GM23338 (cell line): ENCODE results near the gene GALNT14. TPM values are rescaled to one million over a fixed set of nuclear protein-coding genes. Genes with fewer than 3 reads are reported as not detected.

Experiments
- ATAC-seq: fragments of 200-7000 bp; cut with Tn5 transposase; 3 replicates; pipeline ENCODE4 v1.9.1; 2020
- DNase-seq: peaks from one replicate; pipeline ENCODE4 v3.0.0-alpha.2; 2015; ENCODE audit warnings: low spot score
- H2AFZ ChIP-seq: fragments of 200-600 bp; sonication (generic); 2 replicates; pipeline ENCODE4 v1.8.0; 2016; ENCODE audit warnings: antibody characterized with exemption, mild to moderate bottlenecking, moderate library complexity
- H3F3A ChIP-seq: fragments of 200-600 bp; sonication (generic); replicated peaks from 2 replicates; pipeline ENCODE4 v1.8.0; 2017; ENCODE audit warnings: antibody characterized with exemption, mixed run types, low read depth
- H3K27ac ChIP-seq: fragments of 200-600 bp; sonication (generic); 2 replicates; pipeline ENCODE4 v1.6.1; 2016; ENCODE audit warnings: low read depth
- H3K27me3 ChIP-seq: fragments of 200-600 bp; sonication (generic); 2 replicates; pipeline ENCODE4 v1.8.0; 2016; ENCODE audit warnings: mild to moderate bottlenecking, mixed run types, moderate library complexity; ENCODE audit not compliant: insufficient read depth
- H3K36me3 ChIP-seq: fragments of 200-600 bp; sonication (generic); 2 replicates; pipeline ENCODE4 v1.8.0; 2016; ENCODE audit warnings: mild to moderate bottlenecking; ENCODE audit not compliant: insufficient read depth
- H3K4me1 ChIP-seq: fragments of 200-600 bp; sonication (generic); 2 replicates; pipeline ENCODE4 v1.8.0; 2016; ENCODE audit warnings: mild to moderate bottlenecking, moderate library complexity; ENCODE audit not compliant: insufficient read depth
- H3K4me2 ChIP-seq: fragments of 200-600 bp; sonication (generic); 2 replicates; pipeline ENCODE4 v1.7.1; 2017; ENCODE audit warnings: mixed run types
- H3K4me3 ChIP-seq: fragments of 200-600 bp; sonication (generic); 2 replicates; pipeline ENCODE4 v1.6.1; 2016; ENCODE audit warnings: mixed run types
- H3K79me2 ChIP-seq: fragments of 200-600 bp; sonication (generic); replicated peaks from 2 replicates; pipeline ENCODE4 v1.8.0; 2017; ENCODE audit warnings: mild to moderate bottlenecking; ENCODE audit not compliant: insufficient read depth
- H3K9me2 ChIP-seq: fragments of 200-600 bp; sonication (generic); 2 replicates; pipeline ENCODE4 v1.8.0; 2017; ENCODE audit not compliant: insufficient read depth
- H4K20me1 ChIP-seq: fragments of 200-600 bp; sonication (generic); replicated peaks from 2 replicates; pipeline ENCODE4 v1.8.0; 2017; ENCODE audit warnings: mild to moderate bottlenecking; ENCODE audit not compliant: insufficient read depth
- H3K27ac Mint-ChIP-seq: 2 replicates; pipeline ENCODE4 v1.8.0; 2020; ENCODE audit warnings: inconsistent platforms, mild to moderate bottlenecking, moderate library complexity, mixed read lengths
- H3K27me3 Mint-ChIP-seq: 3 replicates; pipeline ENCODE4 v1.8.0; 2022; ENCODE audit warnings: low read depth, mild to moderate bottlenecking, moderate library complexity, mixed read lengths, inconsistent platforms; ENCODE audit not compliant: insufficient read depth, poor library complexity
- H3K36me3 Mint-ChIP-seq: 3 replicates; pipeline ENCODE4 v1.8.0; 2021; ENCODE audit warnings: low read depth, mild to moderate bottlenecking, inconsistent platforms, moderate library complexity, mixed read lengths
- H3K4me1 Mint-ChIP-seq: 3 replicates; pipeline ENCODE4 v1.8.0; 2020; ENCODE audit warnings: mild to moderate bottlenecking, inconsistent platforms, mixed read lengths
- H3K4me3 Mint-ChIP-seq: 3 replicates; pipeline ENCODE4 v1.8.0; 2021; ENCODE audit warnings: moderate library complexity, mild to moderate bottlenecking, inconsistent platforms, mixed read lengths
- H3K9me3 Mint-ChIP-seq: 3 replicates; pipeline ENCODE4 v1.8.0; 2020; ENCODE audit warnings: moderate library complexity, mild to moderate bottlenecking, inconsistent platforms, mixed read lengths
- CREB1 ChIP-seq: fragments of 250-450 bp; sonication (Bioruptor Pico); IDR thresholded peaks from 2 replicates; pipeline ENCODE4 v1.5.0; 2020; ENCODE audit warnings: low read depth, mild to moderate bottlenecking, moderate library complexity
- CTCF ChIP-seq, 2 experiments: fragments of 200-600 bp in 1 of 2; sonication (generic) in 1 of 2; conservative IDR thresholded peaks; 2 replicates each; pipeline versions ENCODE4 v1.5.1 to v1.6.1; 2016 to 2017; ENCODE audit warnings: antibody characterized with exemption in 2 of 2, low read depth in 2 of 2, mild to moderate bottlenecking in 2 of 2, moderate library complexity in 1 of 2
- EZH2phosphoT487 ChIP-seq: fragments of 200-600 bp; sonication (generic); IDR thresholded peaks from one replicate; pipeline ENCODE4 v1.8.1; 2018; ENCODE audit warnings: antibody characterized with exemption; ENCODE audit not compliant: unreplicated experiment
- JUNB ChIP-seq: IDR thresholded peaks from one replicate; pipeline ENCODE4 v1.6.1; 2016; ENCODE audit warnings: antibody characterized with exemption; ENCODE audit not compliant: unreplicated experiment
- NANOG ChIP-seq: IDR thresholded peaks from 2 replicates; pipeline ENCODE4 v1.6.1; 2016; ENCODE audit warnings: antibody characterized with exemption, borderline replicate concordance
- POLR2AphosphoS5 ChIP-seq: IDR thresholded peaks from 2 replicates; pipeline ENCODE4 v1.6.1; 2016; ENCODE audit warnings: antibody characterized with exemption, low read depth
- REST ChIP-seq: IDR thresholded peaks from one replicate; pipeline ENCODE4 v1.6.1; 2018; ENCODE audit warnings: antibody characterized with exemption; ENCODE audit not compliant: unreplicated experiment
- STAT1 ChIP-seq: IDR thresholded peaks from one replicate; pipeline ENCODE4 v1.6.1; 2016; ENCODE audit warnings: antibody characterized with exemption; ENCODE audit not compliant: unreplicated experiment
- ZNF114 ChIP-seq: fragments of 250-450 bp; sonication (Bioruptor Pico); IDR thresholded peaks from 2 replicates; pipeline ENCODE4 v1.5.0; 2020; ENCODE audit warnings: mild to moderate bottlenecking, moderate library complexity
- polyA plus RNA-seq: library from polyadenylated mRNA; unstranded; fragments of >200 nt; fragmentation: Nextera tagmentation; extraction: Ambion mirVana; gene quantifications from 2 replicates; pipeline ENCODE4 v1.2.1, GENCODE V29; 2016
- total RNA-seq: library from RNA; depleted of rRNA; stranded (reverse); fragments of >200 nt; shearing (Covaris generic); gene quantifications from 2 replicates; pipeline ENCODE4 v1.2.3, GENCODE V29; 2014
- TF ChIP-seq, protein P1 (sequence below): fragments of 250-450 bp; sonication (Bioruptor Pico); IDR thresholded peaks from 2 replicates; pipeline ENCODE4 v1.5.0; 2020; ENCODE audit warnings: mild to moderate bottlenecking, moderate library complexity
- TF ChIP-seq, protein P2 (sequence below): IDR thresholded peaks from 2 replicates; pipeline ENCODE4 v1.6.1; 2016; ENCODE audit warnings: antibody characterized with exemption

The GALNT14 gene
- total and polyA plus RNA-seq, 2 experiments from 2014 or later: 5.4 to 7.7 TPM

GRCh38 chr2:31078579-31079105 is 59.6 kb downstream of the GALNT14 start (continued):
- TF ChIP-seq, protein P1, sequence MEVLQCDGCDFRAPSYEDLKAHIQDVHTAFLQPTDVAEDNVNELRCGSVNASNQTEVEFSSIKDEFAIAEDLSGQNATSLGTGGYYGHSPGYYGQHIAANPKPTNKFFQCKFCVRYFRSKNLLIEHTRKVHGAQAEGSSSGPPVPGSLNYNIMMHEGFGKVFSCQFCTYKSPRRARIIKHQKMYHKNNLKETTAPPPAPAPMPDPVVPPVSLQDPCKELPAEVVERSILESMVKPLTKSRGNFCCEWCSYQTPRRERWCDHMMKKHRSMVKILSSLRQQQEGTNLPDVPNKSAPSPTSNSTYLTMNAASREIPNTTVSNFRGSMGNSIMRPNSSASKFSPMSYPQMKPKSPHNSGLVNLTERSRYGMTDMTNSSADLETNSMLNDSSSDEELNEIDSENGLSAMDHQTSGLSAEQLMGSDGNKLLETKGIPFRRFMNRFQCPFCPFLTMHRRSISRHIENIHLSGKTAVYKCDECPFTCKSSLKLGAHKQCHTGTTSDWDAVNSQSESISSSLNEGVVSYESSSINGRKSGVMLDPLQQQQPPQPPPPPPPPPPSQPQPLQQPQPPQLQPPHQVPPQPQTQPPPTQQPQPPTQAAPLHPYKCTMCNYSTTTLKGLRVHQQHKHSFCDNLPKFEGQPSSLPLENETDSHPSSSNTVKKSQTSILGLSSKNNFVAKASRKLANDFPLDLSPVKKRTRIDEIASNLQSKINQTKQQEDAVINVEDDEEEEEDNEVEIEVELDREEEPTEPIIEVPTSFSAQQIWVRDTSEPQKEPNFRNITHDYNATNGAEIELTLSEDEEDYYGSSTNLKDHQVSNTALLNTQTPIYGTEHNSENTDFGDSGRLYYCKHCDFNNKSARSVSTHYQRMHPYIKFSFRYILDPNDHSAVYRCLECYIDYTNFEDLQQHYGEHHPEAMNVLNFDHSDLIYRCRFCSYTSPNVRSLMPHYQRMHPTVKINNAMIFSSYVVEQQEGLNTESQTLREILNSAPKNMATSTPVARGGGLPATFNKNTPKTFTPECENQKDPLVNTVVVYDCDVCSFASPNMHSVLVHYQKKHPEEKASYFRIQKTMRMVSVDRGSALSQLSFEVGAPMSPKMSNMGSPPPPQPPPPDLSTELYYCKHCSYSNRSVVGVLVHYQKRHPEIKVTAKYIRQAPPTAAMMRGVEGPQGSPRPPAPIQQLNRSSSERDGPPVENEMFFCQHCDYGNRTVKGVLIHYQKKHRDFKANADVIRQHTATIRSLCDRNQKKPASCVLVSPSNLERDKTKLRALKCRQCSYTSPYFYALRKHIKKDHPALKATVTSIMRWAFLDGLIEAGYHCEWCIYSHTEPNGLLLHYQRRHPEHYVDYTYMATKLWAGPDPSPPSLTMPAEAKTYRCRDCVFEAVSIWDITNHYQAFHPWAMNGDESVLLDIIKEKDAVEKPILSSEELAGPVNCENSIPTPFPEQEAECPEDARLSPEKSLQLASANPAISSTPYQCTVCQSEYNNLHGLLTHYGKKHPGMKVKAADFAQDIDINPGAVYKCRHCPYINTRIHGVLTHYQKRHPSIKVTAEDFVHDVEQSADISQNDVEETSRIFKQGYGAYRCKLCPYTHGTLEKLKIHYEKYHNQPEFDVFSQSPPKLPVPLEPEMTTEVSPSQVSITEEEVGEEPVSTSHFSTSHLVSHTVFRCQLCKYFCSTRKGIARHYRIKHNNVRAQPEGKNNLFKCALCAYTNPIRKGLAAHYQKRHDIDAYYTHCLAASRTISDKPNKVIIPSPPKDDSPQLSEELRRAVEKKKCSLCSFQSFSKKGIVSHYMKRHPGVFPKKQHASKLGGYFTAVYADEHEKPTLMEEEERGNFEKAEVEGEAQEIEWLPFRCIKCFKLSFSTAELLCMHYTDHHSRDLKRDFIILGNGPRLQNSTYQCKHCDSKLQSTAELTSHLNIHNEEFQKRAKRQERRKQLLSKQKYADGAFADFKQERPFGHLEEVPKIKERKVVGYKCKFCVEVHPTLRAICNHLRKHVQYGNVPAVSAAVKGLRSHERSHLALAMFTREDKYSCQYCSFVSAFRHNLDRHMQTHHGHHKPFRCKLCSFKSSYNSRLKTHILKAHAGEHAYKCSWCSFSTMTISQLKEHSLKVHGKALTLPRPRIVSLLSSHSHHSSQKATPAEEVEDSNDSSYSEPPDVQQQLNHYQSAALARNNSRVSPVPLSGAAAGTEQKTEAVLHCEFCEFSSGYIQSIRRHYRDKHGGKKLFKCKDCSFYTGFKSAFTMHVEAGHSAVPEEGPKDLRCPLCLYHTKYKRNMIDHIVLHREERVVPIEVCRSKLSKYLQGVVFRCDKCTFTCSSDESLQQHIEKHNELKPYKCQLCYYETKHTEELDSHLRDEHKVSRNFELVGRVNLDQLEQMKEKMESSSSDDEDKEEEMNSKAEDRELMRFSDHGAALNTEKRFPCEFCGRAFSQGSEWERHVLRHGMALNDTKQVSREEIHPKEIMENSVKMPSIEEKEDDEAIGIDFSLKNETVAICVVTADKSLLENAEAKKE (CRISPR knock-in tag): no peak

DNA sequence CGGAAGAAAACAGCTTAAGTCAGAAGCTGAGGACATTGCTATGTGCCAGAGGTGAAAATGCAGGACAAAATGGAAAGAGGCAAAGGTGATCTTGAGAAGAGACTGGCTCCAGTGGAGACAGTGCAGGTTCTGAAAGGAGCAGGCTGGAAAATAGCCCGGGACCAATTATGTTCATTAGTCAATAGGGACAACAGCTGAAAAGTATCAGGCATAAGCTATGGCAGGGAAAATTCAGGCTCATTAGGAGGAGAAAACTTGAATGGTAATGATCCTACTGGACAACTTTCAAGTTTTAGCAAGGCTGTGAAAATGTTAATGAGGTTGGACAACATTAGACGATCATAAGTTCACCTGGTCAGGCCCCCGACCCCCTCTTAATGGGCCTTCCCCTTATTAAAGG is 60.2 kb downstream of the GALNT14 start:
- Mint-ChIP-seq H3K9me3 (no peaks in the 10 kb centered on the region), H3K4me1 (peaks cover 13% of the 10 kb centered on the region), H3K27ac (no peak overlapping the region), H3K36me3 (no peaks in the 10 kb centered on the region), H3K27me3 (no peaks in the 10 kb centered on the region), H3K4me3 (no peak overlapping the region)
- no peak overlapping the region for H3K27ac ChIP-seq
- no peaks in the 10 kb centered on the region for H3F3A ChIP-seq
- TF ChIP-seq EZH2phosphoT487 (no peak), REST (no peak), POLR2AphosphoS5 (no peak), CTCF (conservative IDR thresholded peaks at IDR 0.05; ENCODE audit: low read depth in 2 of 2) (no peak), JUNB (no peak), ZNF114 (no peak), CREB1 (CRISPR knock-in tag) (no peak), NANOG (no peak), STAT1 (no peak)
- TF ChIP-seq, protein P2, sequence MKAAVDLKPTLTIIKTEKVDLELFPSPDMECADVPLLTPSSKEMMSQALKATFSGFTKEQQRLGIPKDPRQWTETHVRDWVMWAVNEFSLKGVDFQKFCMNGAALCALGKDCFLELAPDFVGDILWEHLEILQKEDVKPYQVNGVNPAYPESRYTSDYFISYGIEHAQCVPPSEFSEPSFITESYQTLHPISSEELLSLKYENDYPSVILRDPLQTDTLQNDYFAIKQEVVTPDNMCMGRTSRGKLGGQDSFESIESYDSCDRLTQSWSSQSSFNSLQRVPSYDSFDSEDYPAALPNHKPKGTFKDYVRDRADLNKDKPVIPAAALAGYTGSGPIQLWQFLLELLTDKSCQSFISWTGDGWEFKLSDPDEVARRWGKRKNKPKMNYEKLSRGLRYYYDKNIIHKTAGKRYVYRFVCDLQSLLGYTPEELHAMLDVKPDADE: no peak
- no peak overlapping the region for H2AFZ ChIP-seq
- H3K4me1 ChIP-seq: peaks cover 12% of the 10 kb centered on the region
- H3K9me2 ChIP-seq: no peaks in the 10 kb centered on the region
- H4K20me1 ChIP-seq: no peaks in the 10 kb centered on the region
- H3K4me3 ChIP-seq: no peak overlapping the region
- ATAC-seq (no peak), DNase-seq (no peak)
- no peak overlapping the region for H3K4me2 ChIP-seq
- H3K27me3 ChIP-seq: no peaks in the 10 kb centered on the region
- H3K36me3 ChIP-seq: no peaks in the 10 kb centered on the region
- H3K79me2 ChIP-seq: no peaks in the 10 kb centered on the region
